Glutamatergic neuron (in vitro differentiated cells): ENCODE data around the gene LCT. TPM values are rescaled to one million over a fixed set of nuclear protein-coding genes. Genes with fewer than 3 reads are reported as not detected.

Source experiments
- DNase-seq: peaks from one replicate; pipeline ENCODE4 v3.0.0; 2022
- H3K27ac Mint-ChIP-seq: one replicate; pipeline ENCODE4 v1.8.0; 2020; ENCODE audit warnings: mild to moderate bottlenecking, mixed read lengths, inconsistent platforms; ENCODE audit not compliant: unreplicated experiment
- H3K27me3 Mint-ChIP-seq: one replicate; pipeline ENCODE4 v1.8.0; 2020; ENCODE audit warnings: mild to moderate bottlenecking, moderate library complexity, mixed read lengths, inconsistent platforms; ENCODE audit not compliant: unreplicated experiment
- H3K36me3 Mint-ChIP-seq: one replicate; pipeline ENCODE4 v1.8.0; 2020; ENCODE audit warnings: mild to moderate bottlenecking, mixed read lengths, inconsistent platforms; ENCODE audit not compliant: unreplicated experiment
- H3K4me1 Mint-ChIP-seq: one replicate; pipeline ENCODE4 v1.8.0; 2020; ENCODE audit warnings: mild to moderate bottlenecking, low read depth, mixed read lengths, inconsistent platforms; ENCODE audit not compliant: unreplicated experiment
- H3K4me3 Mint-ChIP-seq: one replicate; pipeline ENCODE4 v1.8.0; 2020; ENCODE audit warnings: mild to moderate bottlenecking, mixed read lengths, inconsistent platforms; ENCODE audit not compliant: unreplicated experiment
- H3K9me3 Mint-ChIP-seq: one replicate; pipeline ENCODE4 v1.8.0; 2020; ENCODE audit warnings: mild to moderate bottlenecking, moderate library complexity, mixed read lengths, inconsistent platforms; ENCODE audit not compliant: unreplicated experiment
- CTCF ChIP-seq: fragments of 200-600 bp; sonication (generic); IDR thresholded peaks from one replicate; pipeline ENCODE4 v1.5.0; 2021; ENCODE audit not compliant: partially characterized antibody, unreplicated experiment
- total RNA-seq: library from RNA; stranded (reverse); fragmentation: NEBNext Ultra II Directional; extraction: Animal tissue kit (Norgen Biotek cat#: 25700); gene quantifications from one replicate; pipeline ENCODE4 v1.2.1, GENCODE V29; 2021; ENCODE audit not compliant: unreplicated experiment

Gene LCT
- total RNA-seq, 1 donor from 2014 or later, result not detected

DNA sequence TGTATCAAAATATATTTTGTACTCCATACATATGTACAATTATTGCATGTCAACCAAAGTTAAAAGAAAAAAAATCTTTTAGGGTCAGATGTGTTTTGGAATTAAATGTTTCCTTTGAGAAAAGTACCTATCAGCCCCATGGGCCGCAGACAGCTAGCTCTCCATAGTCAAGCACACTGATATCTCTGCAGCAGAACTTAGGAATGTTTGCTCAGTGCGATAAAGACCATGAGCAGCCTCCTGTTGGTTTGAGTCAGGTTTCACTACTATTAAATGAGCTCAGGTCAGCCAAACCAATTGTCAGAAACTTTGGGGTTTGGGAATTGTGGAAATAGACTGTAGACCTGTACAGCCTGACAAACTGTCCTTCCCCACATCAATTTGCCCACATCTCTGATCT lies 33.7 kb downstream of the LCT start:
- H3K9me3 Mint-ChIP-seq, result no peaks in the 10 kb centered on the region
- H3K27ac Mint-ChIP-seq, result no peak overlapping the region
- no peak for DNase-seq
- no peaks in the 10 kb centered on the region for H3K4me1 Mint-ChIP-seq
- no peak for TF ChIP-seq CTCF
- peaks cover 4% of the 10 kb centered on the region for H3K27me3 Mint-ChIP-seq
- peaks cover 4% of the 10 kb centered on the region for H3K36me3 Mint-ChIP-seq
- H3K4me3 Mint-ChIP-seq, result no peak overlapping the region

DNA sequence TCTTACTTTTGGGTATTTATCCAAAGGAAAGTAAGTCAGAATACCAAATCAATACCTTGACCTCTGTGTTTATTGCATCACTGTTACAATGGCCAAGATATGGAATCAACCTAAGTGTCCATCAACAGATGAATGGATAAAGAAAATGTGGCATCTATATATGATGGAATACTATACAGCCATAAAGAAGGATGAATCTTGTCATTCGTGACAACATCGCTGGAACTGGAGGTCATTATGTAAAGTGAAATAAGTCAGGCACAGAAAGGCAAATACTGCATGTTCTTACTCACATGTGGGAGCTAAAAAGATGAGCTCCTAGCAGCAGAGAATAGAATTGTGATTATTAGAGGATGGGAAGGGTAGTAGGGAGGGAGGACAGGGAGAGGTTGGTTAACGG lies 34.6 kb downstream of the LCT start:
- Mint-ChIP-seq H3K36me3 (peaks cover 4% of the 10 kb centered on the region), H3K4me3 (no peak overlapping the region), H3K27me3 (peaks cover 4% of the 10 kb centered on the region), H3K4me1 (no peaks in the 10 kb centered on the region), H3K27ac (no peak overlapping the region), H3K9me3 (no peaks in the 10 kb centered on the region)
- no peak for DNase-seq
- no peak for TF ChIP-seq CTCF

GRCh38 chr2:135800513-135801460 lies 36.2 kb downstream of the LCT start:
- no peak for TF ChIP-seq CTCF
- H3K4me3 Mint-ChIP-seq, result no peak overlapping the region
- H3K4me1 Mint-ChIP-seq, result no peaks in the 10 kb centered on the region
- no peak overlapping the region for H3K27ac Mint-ChIP-seq
- DNase-seq, result no peak
- H3K9me3 Mint-ChIP-seq, result peaks cover 2% of the 10 kb centered on the region
- H3K36me3 Mint-ChIP-seq, result peaks cover 4% of the 10 kb centered on the region
- peaks cover 4% of the 10 kb centered on the region for H3K27me3 Mint-ChIP-seq

DNA sequence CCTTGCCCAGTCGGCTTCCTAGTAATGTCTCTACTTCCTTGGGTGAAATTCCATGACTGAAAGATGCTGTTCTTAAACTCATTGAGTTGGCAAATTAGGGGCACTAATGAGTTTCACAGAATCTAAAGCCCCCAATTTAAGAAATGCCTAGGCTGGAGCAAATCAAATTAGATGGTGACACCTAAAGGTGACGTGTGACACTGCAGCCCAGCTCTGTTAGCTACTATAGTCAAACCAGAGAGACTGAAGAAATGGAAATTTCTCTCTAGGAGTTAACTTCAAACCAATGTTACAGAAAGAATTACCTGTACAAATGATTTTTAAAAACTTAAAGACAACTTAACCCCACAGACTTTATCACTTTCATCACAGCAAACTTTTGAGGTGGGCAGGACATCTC lies 37.2 kb downstream of the LCT start:
- no peak overlapping the region for H3K4me3 Mint-ChIP-seq
- no peaks in the 10 kb centered on the region for H3K4me1 Mint-ChIP-seq
- no peak for DNase-seq
- H3K27me3 Mint-ChIP-seq, result peaks cover 4% of the 10 kb centered on the region
- peaks cover 2% of the 10 kb centered on the region for H3K9me3 Mint-ChIP-seq
- TF ChIP-seq CTCF, result no peak
- peaks cover 4% of the 10 kb centered on the region for H3K36me3 Mint-ChIP-seq
- no peak overlapping the region for H3K27ac Mint-ChIP-seq

- no peak for DNase-seq
- no peak overlapping the region for H3K4me3 Mint-ChIP-seq
- peaks cover 2% of the 10 kb centered on the region for H3K9me3 Mint-ChIP-seq
- H3K36me3 Mint-ChIP-seq, result peaks cover 4% of the 10 kb centered on the region
- H3K27me3 Mint-ChIP-seq, result peaks cover 2% of the 10 kb centered on the region
- H3K27ac Mint-ChIP-seq, result no peak overlapping the region
- TF ChIP-seq CTCF, result no peak
- no peaks in the 10 kb centered on the region for H3K4me1 Mint-ChIP-seq
These were observed 38.2 kb downstream of the LCT start for GRCh38 chr2:135798762-135799161.
